Left colon (tissue), 2 donors: Measurements from ENCODE around the gene FZD2. TPM values are rescaled to one million over a fixed set of nuclear protein-coding genes. Genes with fewer than 3 reads are reported as not detected.

Experiments used
- ATAC-seq: fragments of 200-7000 bp; cut with Tn5 transposase; one replicate; pipeline ENCODE4 v1.9.1; 2020; ENCODE audit warnings: mild to moderate bottlenecking, moderate library complexity
- DNase-seq, 2 donors: peaks; one replicate each; pipeline ENCODE4 v3.0.0-alpha.2; 2020
- intact Hi-C, 2 donors: fragments of 100-400 bp; cut with DNase I in 1 of 2; cut with micrococcal nuclease in 1 of 2; formaldehyde crosslinking; loops; one replicate each; pipeline versions ENCODE4 v1.11.2 to v1.14.0; 2022; cut with DNase I, micrococcal nuclease
- total RNA-seq, 2 donors: library from RNA; stranded (reverse); fragmentation: NEBNext Ultra II Directional; extraction: Animal tissue kit (Norgen Biotek cat#: 25700); gene quantifications; one replicate each; pipeline ENCODE4 v1.2.1, GENCODE V29; 2021
- donor health status: DM: no; HTN: no; CAD: no.
- donor health status: DM: yes; HTN: yes; CAD: no.

FZD2 gene
- total RNA-seq, 2 donors from 2014 or later = 0.31 to 1.6 TPM

- DNase-seq (peak; percentile 19 to 35), ATAC-seq (no peak)
- intact Hi-C loops = no loop called here
Measured at GRCh38 chr17:44599298-44600175, 42.3 kb downstream of the FZD2 start.

- DNase-seq (no peak), ATAC-seq (no peak)
- intact Hi-C loops = no loop called here
Measured at GRCh38 chr17:44601539-44601938, 44.3 kb downstream of the FZD2 start.

- no peak for DNase-seq
- intact Hi-C loops = no loop called here
- ATAC-seq = no peak
Measured at GRCh38 chr17:44601973-44602372, 44.7 kb downstream of the FZD2 start.

- ATAC-seq (no peak), DNase-seq (no peak)
- intact Hi-C loops = no loop called here
Measured at GRCh38 chr17:44602390-44602789, 45.1 kb downstream of the FZD2 start.

GRCh38 chr17:44602970-44603369 is 45.7 kb downstream of the FZD2 start:
- intact Hi-C loops = no loop called here
- ATAC-seq (no peak), DNase-seq (no peak)

- ATAC-seq (no peak), DNase-seq (no peak)
Measured at GRCh38 chr17:44604116-44604761, 47.0 kb downstream of the FZD2 start.

GRCh38 chr17:44604768-44605485 is 47.6 kb downstream of the FZD2 start:
- intact Hi-C loops = no loop called here
- DNase-seq (no peak), ATAC-seq (no peak)

More at GRCh38 chr17:44604116-44604761, 47.0 kb downstream of the FZD2 start:
- intact Hi-C loops = no loop called here

GRCh38 chr17:44606658-44607057 is 49.4 kb downstream of the FZD2 start:
- ATAC-seq = no peak
- intact Hi-C loops = no loop called here
- DNase-seq = no peak

GRCh38 chr17:44607836-44608690 is 50.8 kb downstream of the FZD2 start:
- intact Hi-C loops = no loop called here

GRCh38 chr17:44608727-44609435 is 51.6 kb downstream of the FZD2 start:
- intact Hi-C loops = no loop called here
- no peak for ATAC-seq

More at GRCh38 chr17:44607836-44608690, 50.8 kb downstream of the FZD2 start:
- DNase-seq = no peak
- no peak for ATAC-seq

GRCh38 chr17:44610331-44610730 is 53.0 kb downstream of the FZD2 start:
- DNase-seq (no peak), ATAC-seq (no peak)
- intact Hi-C loops = no loop called here

More at GRCh38 chr17:44608727-44609435, 51.6 kb downstream of the FZD2 start:
- DNase-seq = no peak

Other genes starting within 250 kb of the FZD2 start
- gene RUNDC3A, start 248.9 kb upstream of the FZD2 start, total RNA-seq = 1 to 10 TPM in 1 of 2 donors, under 1 TPM in 1; 0.46 to 1.5 TPM
- 100 to 1,000 TPM; 137 to 148 TPM for gene SLC25A39, start 232.7 kb upstream of the FZD2 start, total RNA-seq
- 100 to 1,000 TPM; 439 to 572 TPM for gene GRN, start 212.2 kb upstream of the FZD2 start, total RNA-seq
- gene FAM171A2, start 193.6 kb upstream of the FZD2 start, total RNA-seq = under 1 TPM; 0.24 to 0.67 TPM
- under 1 TPM; 0.37 to 0.39 TPM for gene ITGA2B, start 167.8 kb upstream of the FZD2 start, total RNA-seq
- 10 to 100 TPM; 29.1 to 33.7 TPM for gene GPATCH8, start 54.1 kb upstream of the FZD2 start, total RNA-seq
- not detected for gene MEIOC, start 99.0 kb downstream of the FZD2 start, total RNA-seq
- gene CCDC43, start 132.3 kb downstream of the FZD2 start, total RNA-seq = 10 to 100 TPM; 17.8 to 19.1 TPM
- gene DBF4B, start 151.2 kb downstream of the FZD2 start, total RNA-seq = 1 to 10 TPM; 2.5 to 5.2 TPM
- gene ADAM11, start 201.5 kb downstream of the FZD2 start, total RNA-seq = under 1 TPM in 1 of 2 donors, not detected in 1; 0.42 TPM